A673 (cell line): ENCODE data around the gene CNNM1.

Experiments used
- EZH2 ChIP-seq: fragments of 200-600 bp; sonication (generic); IDR thresholded peaks from 2 replicates; pipeline ENCODE4 v1.6.1; 2017; ENCODE audit warnings: borderline replicate concordance, low read depth, mild to moderate bottlenecking, mixed read lengths, antibody characterized with exemption, low read length; ENCODE audit not compliant: poor library complexity, severe bottlenecking
- TF ChIP-seq, protein P1 (sequence below): fragments of 300-800, 200-600 bp; sonication (generic); conservative IDR thresholded peaks from 2 replicates; pipeline ENCODE4 v1.5.1; 2017; ENCODE audit warnings: low read depth, mild to moderate bottlenecking, antibody characterized with exemption, low read length, moderate library complexity, mixed read lengths

DNA sequence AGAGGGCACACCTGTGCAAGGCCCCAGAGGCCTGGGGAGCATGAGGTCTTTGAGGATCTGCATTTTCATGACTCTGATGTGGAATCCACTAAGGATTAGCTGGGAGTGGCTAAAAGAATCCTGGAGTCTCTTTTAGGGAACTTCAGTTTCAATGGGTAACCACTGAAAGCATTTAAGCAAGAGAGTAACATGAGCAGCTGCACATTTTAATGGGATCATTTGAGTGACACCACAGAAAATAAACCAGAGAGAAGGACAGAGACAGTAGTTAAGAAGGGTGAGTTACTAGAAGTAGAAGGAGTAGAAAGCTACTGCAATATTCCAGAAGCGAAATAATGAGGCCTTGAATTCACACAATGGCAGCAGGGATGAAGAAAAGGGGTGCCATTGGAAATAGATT lies 96.0 kb downstream of the CNNM1 start:
- TF ChIP-seq, protein P1, sequence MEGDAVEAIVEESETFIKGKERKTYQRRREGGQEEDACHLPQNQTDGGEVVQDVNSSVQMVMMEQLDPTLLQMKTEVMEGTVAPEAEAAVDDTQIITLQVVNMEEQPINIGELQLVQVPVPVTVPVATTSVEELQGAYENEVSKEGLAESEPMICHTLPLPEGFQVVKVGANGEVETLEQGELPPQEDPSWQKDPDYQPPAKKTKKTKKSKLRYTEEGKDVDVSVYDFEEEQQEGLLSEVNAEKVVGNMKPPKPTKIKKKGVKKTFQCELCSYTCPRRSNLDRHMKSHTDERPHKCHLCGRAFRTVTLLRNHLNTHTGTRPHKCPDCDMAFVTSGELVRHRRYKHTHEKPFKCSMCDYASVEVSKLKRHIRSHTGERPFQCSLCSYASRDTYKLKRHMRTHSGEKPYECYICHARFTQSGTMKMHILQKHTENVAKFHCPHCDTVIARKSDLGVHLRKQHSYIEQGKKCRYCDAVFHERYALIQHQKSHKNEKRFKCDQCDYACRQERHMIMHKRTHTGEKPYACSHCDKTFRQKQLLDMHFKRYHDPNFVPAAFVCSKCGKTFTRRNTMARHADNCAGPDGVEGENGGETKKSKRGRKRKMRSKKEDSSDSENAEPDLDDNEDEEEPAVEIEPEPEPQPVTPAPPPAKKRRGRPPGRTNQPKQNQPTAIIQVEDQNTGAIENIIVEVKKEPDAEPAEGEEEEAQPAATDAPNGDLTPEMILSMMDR = no peak
- no peak for TF ChIP-seq EZH2
